ENCODE measurements around the gene TPD52L2.

The TPD52L2 gene

GRCh38 chr20:63881451-63882226 is 16.6 kb downstream of the TPD52L2 start:
- DNase-seq = no peak

GRCh38 chr20:63882257-63883200 is 17.5 kb downstream of the TPD52L2 start:
- no peak for DNase-seq

- DNase-seq = no peak
Observed at GRCh38 chr20:63883201-63883593, 18.1 kb downstream of the TPD52L2 start.

- no peak for DNase-seq
Observed at GRCh38 chr20:63884506-63885263, 19.6 kb downstream of the TPD52L2 start.

GRCh38 chr20:63885264-63886053 is 20.4 kb downstream of the TPD52L2 start:
- DNase-seq = no peak

- DNase-seq = no peak
Observed at GRCh38 chr20:63886054-63886419, 21.0 kb downstream of the TPD52L2 start.

- no peak for DNase-seq
Observed at GRCh38 chr20:63886921-63887320, 21.9 kb downstream of the TPD52L2 start.

GRCh38 chr20:63889241-63890200 is 24.5 kb downstream of the TPD52L2 start:
- DNase-seq = no peak

- no peak for DNase-seq
Observed at GRCh38 chr20:63890201-63890576, 25.1 kb downstream of the TPD52L2 start.

GRCh38 chr20:63890616-63891015 is 25.5 kb downstream of the TPD52L2 start:
- no peak for DNase-seq

GRCh38 chr20:63891061-63892002 is 26.3 kb downstream of the TPD52L2 start:
- DNase-seq = no peak

- DNase-seq = no peak
Observed at GRCh38 chr20:63892402-63892801, 27.3 kb downstream of the TPD52L2 start.

GRCh38 chr20:63893999-63894357 is 28.9 kb downstream of the TPD52L2 start:
- DNase-seq = no peak

GRCh38 chr20:63894358-63895201 is 29.5 kb downstream of the TPD52L2 start, which contains the start of gene DNAJC5:
Gene DNAJC5 (plus strand): TSS chr20:63895126. CDS start chr20:63928346, 33,220 bp downstream.
- DNase-seq = peak; percentile 97

- no peak for DNase-seq
Observed at GRCh38 chr20:63895202-63895951, 30.3 kb downstream of the TPD52L2 start.

- DNase-seq = no peak
Observed at GRCh38 chr20:63895952-63896263, 30.8 kb downstream of the TPD52L2 start.

- peak; percentile 65 for DNase-seq
Observed at GRCh38 chr20:63896264-63897105, 31.4 kb downstream of the TPD52L2 start.

Data from CD4-positive, alpha-beta T cell treated with Interferon gamma for 1 hour (primary cell).